ENCODE results near the gene GPC3.

- TF ChIP-seq, protein P1, sequence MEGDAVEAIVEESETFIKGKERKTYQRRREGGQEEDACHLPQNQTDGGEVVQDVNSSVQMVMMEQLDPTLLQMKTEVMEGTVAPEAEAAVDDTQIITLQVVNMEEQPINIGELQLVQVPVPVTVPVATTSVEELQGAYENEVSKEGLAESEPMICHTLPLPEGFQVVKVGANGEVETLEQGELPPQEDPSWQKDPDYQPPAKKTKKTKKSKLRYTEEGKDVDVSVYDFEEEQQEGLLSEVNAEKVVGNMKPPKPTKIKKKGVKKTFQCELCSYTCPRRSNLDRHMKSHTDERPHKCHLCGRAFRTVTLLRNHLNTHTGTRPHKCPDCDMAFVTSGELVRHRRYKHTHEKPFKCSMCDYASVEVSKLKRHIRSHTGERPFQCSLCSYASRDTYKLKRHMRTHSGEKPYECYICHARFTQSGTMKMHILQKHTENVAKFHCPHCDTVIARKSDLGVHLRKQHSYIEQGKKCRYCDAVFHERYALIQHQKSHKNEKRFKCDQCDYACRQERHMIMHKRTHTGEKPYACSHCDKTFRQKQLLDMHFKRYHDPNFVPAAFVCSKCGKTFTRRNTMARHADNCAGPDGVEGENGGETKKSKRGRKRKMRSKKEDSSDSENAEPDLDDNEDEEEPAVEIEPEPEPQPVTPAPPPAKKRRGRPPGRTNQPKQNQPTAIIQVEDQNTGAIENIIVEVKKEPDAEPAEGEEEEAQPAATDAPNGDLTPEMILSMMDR (conservative IDR thresholded peaks at IDR 0.05): no peak
- no peak for TF ChIP-seq EZH2 (IDR thresholded peaks at IDR 0.05; ENCODE audit: low read depth)
Observed at GRCh38 chrX:133639726-133640125, 345.7 kb downstream of the GPC3 start.
